GM12873 (cell line): ENCODE data around the gene KRT31.

Experiments used
- CTCF ChIP-seq: IDR thresholded peaks from 2 replicates; pipeline ENCODE4 v1.5.1; 2012; ENCODE audit warnings: low read depth, mild to moderate bottlenecking, moderate library complexity, low read length, control low read depth; ENCODE audit not compliant: insufficient read depth; ENCODE audit errors: missing control alignments

Gene KRT31

GRCh38 chr17:41396996-41397660, at the start of gene KRT31:
TSS of gene KRT31 (minus strand) at chr17:41397608. CDS start at chr17:41397539, 69 bp downstream.
- TF ChIP-seq CTCF, result no peak

DNA sequence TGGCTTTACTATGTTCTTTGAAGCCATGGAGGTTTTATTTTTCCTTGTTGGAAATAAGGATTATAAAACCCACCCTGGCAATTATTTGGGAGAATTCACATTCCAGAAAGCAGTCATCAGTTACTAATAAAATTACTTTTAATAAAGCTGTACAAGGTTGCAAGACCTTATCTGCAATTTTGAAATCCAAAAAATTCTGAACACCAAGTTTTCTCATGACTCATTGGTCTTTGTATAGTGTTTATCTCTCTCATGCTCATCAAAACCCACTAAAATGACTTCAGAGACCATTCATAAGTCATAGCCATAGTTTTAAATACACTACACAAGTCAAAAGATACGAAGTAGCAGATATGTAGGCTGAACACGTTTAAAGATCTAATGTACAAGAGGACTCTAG, 49.4 kb upstream of the KRT31 start:
- TF ChIP-seq CTCF, result no peak

DNA sequence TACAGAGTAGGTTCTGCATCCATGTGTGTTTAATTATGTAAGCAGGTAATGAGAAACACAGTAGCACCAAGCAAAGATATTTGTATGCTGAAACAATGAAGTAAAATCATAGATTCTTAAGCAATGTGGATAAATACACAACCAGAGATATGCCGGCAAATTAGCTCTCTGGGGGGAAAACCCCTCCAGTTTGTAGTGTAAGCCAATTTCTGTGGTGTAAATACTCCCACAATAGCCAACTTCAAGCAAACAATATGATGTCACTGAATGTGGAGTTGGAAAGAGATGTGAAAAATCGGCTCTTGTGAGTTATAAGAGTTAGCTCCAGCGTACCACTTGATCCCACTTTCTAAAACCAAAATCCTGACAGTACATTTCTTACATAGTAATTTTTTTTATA, 47.2 kb upstream of the KRT31 start:
- TF ChIP-seq CTCF, result no peak

- TF ChIP-seq CTCF, result no peak
Measured at GRCh38 chr17:41444186-41444585, 46.8 kb upstream of the KRT31 start.

GRCh38 chr17:41442739-41443138, 45.3 kb upstream of the KRT31 start:
- no peak for TF ChIP-seq CTCF

- TF ChIP-seq CTCF, result no peak
Measured at GRCh38 chr17:41440531-41441033, 43.2 kb upstream of the KRT31 start, which contains the start of gene KRT38. TSS of gene KRT38 (minus strand) at chr17:41440983. CDS start at chr17:41440921, 62 bp downstream.

DNA sequence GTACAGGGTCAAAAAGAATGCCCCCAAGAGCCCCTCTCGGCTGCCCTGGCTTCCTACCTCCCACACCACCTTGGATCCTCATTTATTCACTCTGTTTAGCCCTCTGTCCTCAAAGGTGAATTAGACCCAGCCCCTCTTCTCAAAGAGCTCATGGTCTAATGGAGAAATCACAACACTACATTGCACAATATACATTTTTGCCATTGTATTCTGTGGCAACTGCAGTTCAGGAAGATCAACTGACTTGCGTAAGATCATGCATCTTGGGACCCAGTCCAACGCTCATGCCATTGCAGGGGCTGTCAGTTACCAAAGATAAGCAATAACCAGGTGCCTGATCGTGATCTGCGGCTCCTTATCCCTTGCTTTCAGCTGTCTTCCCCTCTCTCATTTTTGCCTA, 42.0 kb upstream of the KRT31 start:
- TF ChIP-seq CTCF, result no peak
